ENCODE data around the gene ACTR6. TPM values are rescaled to one million over a fixed set of nuclear protein-coding genes. Genes with fewer than 3 reads are reported as not detected.
"Not testable (repeated sequence)": the region's sequence is repeated elsewhere in the genome, so short reads cannot be mapped to it uniquely, and the experiment has no call there.

ACTR6 gene
- total RNA-seq, 1 experiment from 2014 or later, result 34.9 TPM

- no peak overlapping the region for H4K91ac ChIP-seq (ENCODE audit: insufficient read length, low read depth, low read length)
- H2BK120ac ChIP-seq (ENCODE audit: low read depth, low read length, poor library complexity, severe bottlenecking), result no peak overlapping the region
- H4K20me1 ChIP-seq (ENCODE audit: control insufficient read depth, insufficient read depth, insufficient read length), result no peaks in the 10 kb centered on the region
- no peak for DNase-seq
- no peak for TF ChIP-seq CTCF (conservative IDR thresholded peaks at IDR 0.05)
- H3K79me1 ChIP-seq (ENCODE audit: insufficient read depth, low read depth, low read length, poor library complexity, severe bottlenecking), result no peaks in the 10 kb centered on the region
- Mint-ChIP-seq H3K27me3 (ENCODE audit: low read depth) (no peaks in the 10 kb centered on the region), H3K36me3 (ENCODE audit: insufficient read depth in 1 of 3, low read depth in 3 of 3) (peaks cover 18 to 39% (median 19%) of the 10 kb centered on the region in 3 experiments), H3K9me3 (no peaks in the 10 kb centered on the region), H3K4me3 (no peak overlapping the region), H3K27ac (no peak overlapping the region; a peak in 1 of 7 replicates), H3K4me1 (peaks cover 2 to 3% of the 10 kb centered on the region in 2 experiments; a peak in 2 of 4 replicates)
- no peak overlapping the region for H2BK20ac ChIP-seq (ENCODE audit: low read depth, low read length, poor library complexity, severe bottlenecking)
- H3K14ac ChIP-seq (ENCODE audit: insufficient read depth, low read length), result no peak overlapping the region
- H3K27ac ChIP-seq (ENCODE audit: insufficient read length, low read depth, low read length), result no peak overlapping the region
- no peak overlapping the region for H3K23ac ChIP-seq (ENCODE audit: insufficient read length, low read depth, low read length)
- no peak overlapping the region for H3K4me2 ChIP-seq (ENCODE audit: insufficient read depth, insufficient read length, low read length)
- no peak overlapping the region for H2AK5ac ChIP-seq (ENCODE audit: insufficient read length, low read length)
- WGBS (ENCODE audit: extremely low coverage, insufficient read length, low lambda C conversion rate), result no CpG with 5 or more reads among the region's 5 CpGs
- H3K9ac ChIP-seq (ENCODE audit: extremely low read depth, insufficient read length, low read length), result no peak overlapping the region
- no peak overlapping the region for H2BK15ac ChIP-seq (ENCODE audit: low read depth, low read length)
- H3K4ac ChIP-seq (ENCODE audit: low read depth, low read length), result no peak overlapping the region
- no peaks in the 10 kb centered on the region for H3K9me3 ChIP-seq (ENCODE audit: control insufficient read depth, low read depth, low read length)
- H3K23me2 ChIP-seq (ENCODE audit: insufficient read length, low read depth, low read length, poor library complexity, severe bottlenecking), result no peaks in the 10 kb centered on the region
- no peak overlapping the region for H4K5ac ChIP-seq (ENCODE audit: insufficient read length, low read depth, low read length)
- no peaks in the 10 kb centered on the region for H3K27me3 ChIP-seq (ENCODE audit: insufficient read depth, low read length)
- no peak overlapping the region for H2BK12ac ChIP-seq (ENCODE audit: insufficient read length, low read depth, low read length)
- H3T11ph ChIP-seq (ENCODE audit: low read length), result no peak overlapping the region
- H2BK5ac ChIP-seq (ENCODE audit: insufficient read length, low read length), result no peak overlapping the region
- H3K4me1 ChIP-seq (ENCODE audit: insufficient read depth, low read length), result no peaks in the 10 kb centered on the region
- no peak overlapping the region for H2AFZ ChIP-seq (ENCODE audit: low read length)
- H3K18ac ChIP-seq (ENCODE audit: insufficient read length, low read depth, low read length), result no peak overlapping the region
- H3K79me2 ChIP-seq (ENCODE audit: insufficient read depth, low read length), result no peaks in the 10 kb centered on the region; the same call in 1 of the 2 replicates
- no peak overlapping the region for H4K8ac ChIP-seq (replicated peaks; ENCODE audit: insufficient read length, low read depth, low read length)
- H3K56ac ChIP-seq (ENCODE audit: insufficient read length, low read depth, low read length), result no peak overlapping the region
These were observed 12.6 kb upstream of the ACTR6 start for GRCh38 chr12:100187857-100188519.

DNA sequence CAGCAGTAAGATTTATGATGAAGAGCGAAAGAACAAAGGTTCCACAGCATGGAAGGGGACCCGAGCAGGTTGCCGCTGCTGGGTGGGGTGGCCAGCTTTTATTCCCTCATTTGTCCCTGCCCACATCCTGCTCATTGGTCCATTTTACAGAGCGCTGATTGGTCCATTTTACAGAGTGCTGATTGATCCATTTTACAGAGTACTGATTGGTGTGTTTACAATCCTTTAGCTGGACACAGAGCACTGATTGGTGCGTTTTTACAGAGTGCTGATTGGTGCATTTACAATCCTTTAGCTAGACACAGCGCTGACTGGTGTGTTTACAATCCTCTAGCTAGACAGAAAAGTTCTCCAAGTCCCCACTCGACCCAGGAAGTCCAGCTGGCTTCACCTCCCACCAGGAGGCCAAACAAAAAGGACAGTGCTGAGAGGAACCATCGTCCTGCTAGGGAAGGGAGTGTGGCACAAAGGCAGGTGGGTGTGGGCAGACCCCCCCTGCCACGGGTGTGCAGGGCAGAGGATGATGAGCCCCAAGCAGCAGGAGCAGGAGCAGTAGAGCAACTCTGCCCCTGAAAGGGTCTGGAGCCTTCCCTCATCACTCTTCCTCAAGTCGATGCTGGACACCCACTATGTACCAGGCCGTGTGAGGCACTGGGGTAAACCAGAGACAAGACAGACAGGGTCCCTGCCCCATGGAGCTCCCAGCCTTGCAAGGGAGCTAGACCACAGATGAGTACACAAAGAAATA, 11.6 kb upstream of the ACTR6 start:
- H4K91ac ChIP-seq (ENCODE audit: insufficient read length, low read depth, low read length); H4K5ac ChIP-seq (ENCODE audit: insufficient read length, low read depth, low read length); DNase-seq; H2BK20ac ChIP-seq (ENCODE audit: low read depth, low read length, poor library complexity, severe bottlenecking); H3K79me2 ChIP-seq (ENCODE audit: insufficient read depth, low read length); H3K23me2 ChIP-seq (ENCODE audit: insufficient read length, low read depth, low read length, poor library complexity, severe bottlenecking); H2BK5ac ChIP-seq (ENCODE audit: insufficient read length, low read length); H4K8ac ChIP-seq (replicated peaks; ENCODE audit: insufficient read length, low read depth, low read length); H3K27ac ChIP-seq (ENCODE audit: insufficient read length, low read depth, low read length); H3K27me3 ChIP-seq (ENCODE audit: insufficient read depth, low read length); H2BK12ac ChIP-seq (ENCODE audit: insufficient read length, low read depth, low read length); H3K4me3 Mint-ChIP-seq; H2BK15ac ChIP-seq (ENCODE audit: low read depth, low read length); H3K14ac ChIP-seq (ENCODE audit: insufficient read depth, low read length); H3T11ph ChIP-seq (ENCODE audit: low read length); H3K4ac ChIP-seq (ENCODE audit: low read depth, low read length); H3K9me3 ChIP-seq (ENCODE audit: control insufficient read depth, low read depth, low read length); H4K20me1 ChIP-seq (ENCODE audit: control insufficient read depth, insufficient read depth, insufficient read length); H3K4me2 ChIP-seq (ENCODE audit: insufficient read depth, insufficient read length, low read length); H3K9ac ChIP-seq (ENCODE audit: extremely low read depth, insufficient read length, low read length); H3K79me1 ChIP-seq (ENCODE audit: insufficient read depth, low read depth, low read length, poor library complexity, severe bottlenecking); H3K56ac ChIP-seq (ENCODE audit: insufficient read length, low read depth, low read length); H3K9me3 Mint-ChIP-seq; H3K4me1 ChIP-seq (ENCODE audit: insufficient read depth, low read length); H2AK5ac ChIP-seq (ENCODE audit: insufficient read length, low read length); H3K27me3 Mint-ChIP-seq (ENCODE audit: low read depth); H2BK120ac ChIP-seq (ENCODE audit: low read depth, low read length, poor library complexity, severe bottlenecking); H3K18ac ChIP-seq (ENCODE audit: insufficient read length, low read depth, low read length); H3K4me1 Mint-ChIP-seq; H3K23ac ChIP-seq (ENCODE audit: insufficient read length, low read depth, low read length); H2AFZ ChIP-seq (ENCODE audit: low read length): not testable (repeated sequence)
- Mint-ChIP-seq H3K27ac (peak overlapping the region in 2 of 3 experiments; percentile 52 to 77; a peak in 2 of 7 replicates), H3K36me3 (ENCODE audit: insufficient read depth in 1 of 3, low read depth in 3 of 3) (peaks cover 18 to 42% (median 19%) of the 10 kb centered on the region in 3 experiments)
- WGBS (ENCODE audit: extremely low coverage, insufficient read length, low lambda C conversion rate), result no CpG with 5 or more reads among the region's 11 CpGs
